C4-2B (cell line): Measurements from ENCODE around the gene EWSR1.
A peak's percentile ranks its signal among the peaks of the same experiment; 100 is the strongest.

Experiments used
- ZFX ChIP-seq: fragments of 450-650 bp; IDR thresholded peaks from 2 replicates; pipeline ENCODE4 v1.6.1; 2017
- TF ChIP-seq, protein P1 (sequence below): fragments of 450-650 bp; conservative IDR thresholded peaks from 2 replicates; pipeline ENCODE4 v1.5.1; 2017; ENCODE audit warnings: mild to moderate bottlenecking

DNA sequence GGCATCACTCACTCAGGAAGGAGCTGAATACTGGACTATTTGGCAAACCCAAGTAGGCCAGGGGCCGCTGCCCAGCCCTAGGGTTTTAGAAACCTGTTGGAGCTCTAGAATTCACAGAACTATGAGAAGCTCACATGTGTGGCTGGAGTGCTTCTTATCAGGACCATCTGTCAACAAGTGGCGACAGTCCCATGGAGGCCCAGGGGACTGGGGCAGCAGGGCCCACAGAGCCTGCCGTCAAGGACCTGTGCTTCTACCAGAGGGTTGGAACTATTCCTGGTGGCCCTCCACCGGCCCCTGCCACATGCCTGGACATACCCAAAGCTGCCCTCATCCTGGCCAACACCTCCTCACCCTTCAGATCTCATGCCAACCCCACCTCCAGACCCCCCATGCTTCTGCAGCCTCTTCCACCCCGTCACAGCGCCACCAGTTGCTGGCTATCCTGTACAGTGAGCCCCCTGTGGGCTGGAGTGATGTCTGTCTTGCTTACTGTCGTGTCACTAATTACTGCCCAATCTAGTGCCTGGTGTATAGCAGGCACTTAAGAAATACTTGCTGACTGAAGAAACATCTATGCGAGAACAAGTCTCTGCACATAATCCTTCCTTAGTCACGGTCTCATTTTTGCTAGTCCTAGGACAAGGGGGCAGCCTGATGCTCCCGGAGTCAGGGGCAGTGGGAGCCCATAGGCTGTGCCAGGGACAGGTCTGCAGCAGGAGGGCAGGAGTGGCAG lies 74.7 kb downstream of the EWSR1 start:
- TF ChIP-seq, protein P1, sequence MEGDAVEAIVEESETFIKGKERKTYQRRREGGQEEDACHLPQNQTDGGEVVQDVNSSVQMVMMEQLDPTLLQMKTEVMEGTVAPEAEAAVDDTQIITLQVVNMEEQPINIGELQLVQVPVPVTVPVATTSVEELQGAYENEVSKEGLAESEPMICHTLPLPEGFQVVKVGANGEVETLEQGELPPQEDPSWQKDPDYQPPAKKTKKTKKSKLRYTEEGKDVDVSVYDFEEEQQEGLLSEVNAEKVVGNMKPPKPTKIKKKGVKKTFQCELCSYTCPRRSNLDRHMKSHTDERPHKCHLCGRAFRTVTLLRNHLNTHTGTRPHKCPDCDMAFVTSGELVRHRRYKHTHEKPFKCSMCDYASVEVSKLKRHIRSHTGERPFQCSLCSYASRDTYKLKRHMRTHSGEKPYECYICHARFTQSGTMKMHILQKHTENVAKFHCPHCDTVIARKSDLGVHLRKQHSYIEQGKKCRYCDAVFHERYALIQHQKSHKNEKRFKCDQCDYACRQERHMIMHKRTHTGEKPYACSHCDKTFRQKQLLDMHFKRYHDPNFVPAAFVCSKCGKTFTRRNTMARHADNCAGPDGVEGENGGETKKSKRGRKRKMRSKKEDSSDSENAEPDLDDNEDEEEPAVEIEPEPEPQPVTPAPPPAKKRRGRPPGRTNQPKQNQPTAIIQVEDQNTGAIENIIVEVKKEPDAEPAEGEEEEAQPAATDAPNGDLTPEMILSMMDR = no peak
- TF ChIP-seq ZFX = peak; percentile 44; the same call in 1 of the 2 replicates
